Measurements from ENCODE around the gene HUNK. TPM values are rescaled to one million over a fixed set of nuclear protein-coding genes. Genes with fewer than 3 reads are reported as not detected.
"Not testable (repeated sequence)": the region's sequence is repeated elsewhere in the genome, so short reads cannot be mapped to it uniquely, and the experiment has no call there.

The HUNK gene
- total and polyA plus RNA-seq, 7 donors: 0.71 to 2.6 (median 1.5) TPM

- no peaks in the 10 kb centered on the region for H3K27me3 ChIP-seq
- intact Hi-C loops (cut with DNase I): no loop called here
- TF ChIP-seq CTCF (IDR thresholded peaks at IDR 0.05): no peak
- no peak for TF ChIP-seq POLR2A (IDR thresholded peaks at IDR 0.05)
- TF ChIP-seq EP300 (IDR thresholded peaks at IDR 0.05): no peak
- no peak for TF ChIP-seq POLR2AphosphoS5 (IDR thresholded peaks at IDR 0.05)
- H3K36me3 ChIP-seq: no peaks in the 10 kb centered on the region
- H3K4me1 ChIP-seq: no peaks in the 10 kb centered on the region
- no peak overlapping the region for H3K27ac ChIP-seq
- WGBS, 2 donors: 75 to 88% methylated on average over 2 of the region's 2 CpGs
- no peak overlapping the region for H3K4me3 ChIP-seq
- no peak for DNase-seq
- H3K9me3 ChIP-seq: no peaks in the 10 kb centered on the region
Measured at GRCh38 chr21:32035617-32036016, 162.8 kb downstream of the HUNK start.

DNA sequence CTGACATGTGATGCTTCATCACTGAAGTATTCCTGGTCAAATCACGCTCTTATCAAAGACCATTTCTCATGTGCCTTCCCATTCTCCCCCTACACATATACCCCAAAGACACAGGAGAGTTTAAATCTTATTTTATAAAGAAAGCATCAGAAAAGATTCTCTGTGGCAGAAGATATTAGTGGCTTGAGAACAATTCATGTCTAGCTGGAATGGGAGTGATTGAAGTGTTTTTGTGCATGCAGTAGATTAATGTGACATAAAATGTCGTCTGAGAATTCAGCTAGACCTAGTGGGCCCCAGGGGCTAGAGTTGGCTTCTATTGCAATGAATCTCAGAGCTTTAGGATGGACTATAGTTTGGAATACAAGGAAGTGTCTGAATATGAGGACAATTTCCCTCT, 163.9 kb downstream of the HUNK start:
- intact Hi-C loops (cut with DNase I): no loop called here
- DNase-seq: no peak
- WGBS, 2 donors: 83 to 87% methylated on average over 2 of the region's 2 CpGs

DNA sequence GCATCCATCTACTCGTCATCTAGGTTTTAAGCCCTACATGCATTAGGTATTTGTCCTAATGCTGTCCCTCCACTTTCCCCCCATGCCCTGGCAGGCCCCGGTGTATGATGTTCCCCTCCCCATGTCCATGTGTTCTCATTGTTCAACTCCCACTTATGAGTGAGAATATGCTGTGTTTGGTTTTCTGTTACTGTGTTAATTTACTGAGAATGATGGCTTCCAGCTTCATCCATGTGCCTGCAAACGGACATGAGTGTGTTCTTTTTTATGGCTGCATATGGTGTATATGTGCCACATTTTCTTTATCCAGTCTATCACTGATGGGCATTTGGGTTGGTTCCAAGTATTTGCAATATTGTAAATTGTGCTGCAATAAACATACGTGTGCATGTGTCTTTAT, 165.9 kb downstream of the HUNK start:
- not testable (repeated sequence) for H3K9me3 ChIP-seq

More for the DNA sequence above, 163.9 kb downstream of the HUNK start:
- H3K36me3 ChIP-seq: no peaks in the 10 kb centered on the region
- no peak overlapping the region for H3K4me3 ChIP-seq
- H3K9me3 ChIP-seq: no peaks in the 10 kb centered on the region
- no peaks in the 10 kb centered on the region for H3K27me3 ChIP-seq
- no peak overlapping the region for H3K27ac ChIP-seq
- TF ChIP-seq POLR2A (IDR thresholded peaks at IDR 0.05): no peak
- H3K4me1 ChIP-seq: no peaks in the 10 kb centered on the region

GRCh38 chr21:32043458-32043857, 170.6 kb downstream of the HUNK start:
- no peaks in the 10 kb centered on the region for H3K36me3 ChIP-seq
- no peaks in the 10 kb centered on the region for H3K9me3 ChIP-seq
- intact Hi-C loops (cut with DNase I): no loop called here
- TF ChIP-seq POLR2AphosphoS5 (IDR thresholded peaks at IDR 0.05) (no peak), EP300 (IDR thresholded peaks at IDR 0.05) (no peak), POLR2A (IDR thresholded peaks at IDR 0.05) (no peak), CTCF (IDR thresholded peaks at IDR 0.05) (no peak)
- H3K4me3 ChIP-seq: no peak overlapping the region
- DNase-seq: no peak
- H3K4me1 ChIP-seq: no peaks in the 10 kb centered on the region
- WGBS, 2 donors: 90 to 91% methylated on average over 10 of the region's 10 CpGs
- no peak overlapping the region for H3K27ac ChIP-seq
- no peaks in the 10 kb centered on the region for H3K27me3 ChIP-seq

More for the DNA sequence above, 165.9 kb downstream of the HUNK start:
- H3K27ac ChIP-seq; H3K27me3 ChIP-seq; H3K4me1 ChIP-seq; H3K4me3 ChIP-seq; DNase-seq; intact Hi-C loops (cut with DNase I); H3K36me3 ChIP-seq: not testable (repeated sequence)
- WGBS, 2 donors: 78% methylated on average over 4 of the region's 4 CpGs

- 84 to 90% methylated on average over 25 of the region's 25 CpGs for WGBS, 2 donors
- Histone ChIP-seq H3K36me3 (no peaks in the 10 kb centered on the region), H3K9me3 (no peaks in the 10 kb centered on the region), H3K4me3 (no peak overlapping the region), H3K27me3 (no peaks in the 10 kb centered on the region), H3K4me1 (no peaks in the 10 kb centered on the region), H3K27ac (no peak overlapping the region)
- no peak for TF ChIP-seq POLR2A (IDR thresholded peaks at IDR 0.05)
- no peak for TF ChIP-seq CTCF (IDR thresholded peaks at IDR 0.05)
- TF ChIP-seq POLR2AphosphoS5 (IDR thresholded peaks at IDR 0.05): no peak
- TF ChIP-seq EP300 (IDR thresholded peaks at IDR 0.05): no peak
- DNase-seq: no peak
- intact Hi-C loops (cut with DNase I): no loop called here
Measured at GRCh38 chr21:32044205-32045180, 171.7 kb downstream of the HUNK start.

Data from sigmoid colon (tissue), 7 donors.